Tibial artery (tissue), 4 donors: ENCODE measurements around the gene IGF2BP2.

Experiments
- DNase-seq, 2 donors: peaks; one replicate each; pipeline ENCODE4 v3.0.0-alpha.2; 2019
- H3K27ac ChIP-seq, 2 donors: fragments of 200-600 bp; sonication (generic) in 1 of 2; 1 replicate in 1 of 2; 2 replicates in 1 of 2; pipeline ENCODE4 v1.5.1; 2018 to 2019; ENCODE audit warnings: mild to moderate bottlenecking in 1 of 2
- H3K27me3 ChIP-seq, 2 donors: fragments of 200-600 bp; sonication (generic) in 1 of 2; one replicate each; pipeline versions ENCODE4 v1.5.1 to v1.6.0; 2016 to 2019
- H3K36me3 ChIP-seq, 3 donors: fragments of 200-600 bp; sonication (generic) in 2 of 3; one replicate each; pipeline ENCODE4 v1.5.1; 2016 to 2019; ENCODE audit warnings: mild to moderate bottlenecking in 2 of 3
- H3K4me1 ChIP-seq, 4 donors: fragments of 200-600 bp; sonication (generic) in 2 of 4; 1 replicate in 3 of 4; 2 replicates in 1 of 4; pipeline ENCODE4 v1.5.1; 2016 to 2019
- H3K4me3 ChIP-seq, 2 donors: fragments of 200-600 bp; sonication (generic) in 1 of 2; 1 replicate in 1 of 2; 2 replicates in 1 of 2; pipeline ENCODE4 v1.5.1; 2018 to 2019; ENCODE audit warnings: mild to moderate bottlenecking in 2 of 2
- H3K9me3 ChIP-seq, 3 donors: fragments of 200-600 bp; sonication (generic) in 1 of 3; one replicate each; pipeline ENCODE4 v1.5.1; 2016 to 2019
- intact Hi-C: fragments of 100-400 bp; cut with DNase I; formaldehyde crosslinking; loops from one replicate; pipeline ENCODE4 v1.15.0; 2023; ENCODE audit warnings: low total_unique reads
- TF ChIP-seq, protein P1 (sequence below), 2 experiments: fragments of 200-600 bp in 1 of 2; fragments of 450-650 bp in 1 of 2; IDR thresholded peaks; one replicate each; pipeline ENCODE4 v1.5.1; 2017 to 2019; ENCODE audit warnings: antibody characterized with exemption in 2 of 2, mild to moderate bottlenecking in 1 of 2, moderate library complexity in 1 of 2

Gene IGF2BP2

DNA sequence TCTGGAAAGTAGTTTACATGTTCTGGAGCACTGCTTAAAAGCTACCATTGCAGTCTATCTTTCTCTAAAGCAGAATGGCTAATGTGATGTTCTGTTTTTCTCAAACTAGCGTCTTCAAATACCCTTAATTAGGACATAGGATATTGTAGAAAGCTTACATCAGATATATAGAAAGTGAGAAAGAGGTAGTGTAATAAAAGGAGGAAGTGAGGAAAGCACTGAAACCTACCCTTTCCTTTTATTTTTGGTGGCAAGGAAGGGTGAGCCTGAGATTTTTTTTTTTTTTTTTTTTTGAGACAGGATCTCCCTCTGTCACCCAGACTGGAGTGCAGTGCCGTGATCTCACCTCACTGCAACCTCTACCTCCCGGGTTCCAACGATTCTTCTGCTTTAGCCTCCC is 229.3 kb downstream of the IGF2BP2 start:
- intact Hi-C loops = no loop called here
- no peak for DNase-seq
- Histone ChIP-seq H3K36me3 (peaks cover 20 to 72% (median 52%) of the 10 kb centered on the region in 3 donors), H3K27me3 (no peaks in the 10 kb centered on the region), H3K27ac (no peak overlapping the region), H3K4me3 (no peak overlapping the region), H3K4me1 (no peaks in the 10 kb centered on the region), H3K9me3 (no peaks in the 10 kb centered on the region)
- TF ChIP-seq, protein P1, sequence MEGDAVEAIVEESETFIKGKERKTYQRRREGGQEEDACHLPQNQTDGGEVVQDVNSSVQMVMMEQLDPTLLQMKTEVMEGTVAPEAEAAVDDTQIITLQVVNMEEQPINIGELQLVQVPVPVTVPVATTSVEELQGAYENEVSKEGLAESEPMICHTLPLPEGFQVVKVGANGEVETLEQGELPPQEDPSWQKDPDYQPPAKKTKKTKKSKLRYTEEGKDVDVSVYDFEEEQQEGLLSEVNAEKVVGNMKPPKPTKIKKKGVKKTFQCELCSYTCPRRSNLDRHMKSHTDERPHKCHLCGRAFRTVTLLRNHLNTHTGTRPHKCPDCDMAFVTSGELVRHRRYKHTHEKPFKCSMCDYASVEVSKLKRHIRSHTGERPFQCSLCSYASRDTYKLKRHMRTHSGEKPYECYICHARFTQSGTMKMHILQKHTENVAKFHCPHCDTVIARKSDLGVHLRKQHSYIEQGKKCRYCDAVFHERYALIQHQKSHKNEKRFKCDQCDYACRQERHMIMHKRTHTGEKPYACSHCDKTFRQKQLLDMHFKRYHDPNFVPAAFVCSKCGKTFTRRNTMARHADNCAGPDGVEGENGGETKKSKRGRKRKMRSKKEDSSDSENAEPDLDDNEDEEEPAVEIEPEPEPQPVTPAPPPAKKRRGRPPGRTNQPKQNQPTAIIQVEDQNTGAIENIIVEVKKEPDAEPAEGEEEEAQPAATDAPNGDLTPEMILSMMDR (IDR thresholded peaks at IDR 0.05) = no peak

- no peaks in the 10 kb centered on the region for H3K4me1 ChIP-seq
- H3K4me3 ChIP-seq = no peak overlapping the region
- intact Hi-C loops = no loop called here
- TF ChIP-seq, protein P1 (IDR thresholded peaks at IDR 0.05) = no peak
- peaks cover 15 to 70% (median 50%) of the 10 kb centered on the region in 3 donors for H3K36me3 ChIP-seq
- no peak overlapping the region for H3K27ac ChIP-seq
- no peaks in the 10 kb centered on the region for H3K27me3 ChIP-seq
- DNase-seq = no peak
- H3K9me3 ChIP-seq = no peaks in the 10 kb centered on the region
These were observed 230.8 kb downstream of the IGF2BP2 start for GRCh38 chr3:185594073-185594472.
